ENCODE data around the gene MAST4. TPM values are rescaled to one million over a fixed set of nuclear protein-coding genes. Genes with fewer than 3 reads are reported as not detected.

MAST4 gene
- polyA plus RNA-seq, 1 experiment: 4.0 TPM

GRCh38 chr5:66603164-66603563, 7.0 kb downstream of the MAST4 start:
- no peak for TF ChIP-seq CTCF (IDR thresholded peaks at IDR 0.05; ENCODE audit: insufficient read depth, low read depth, low read length)
- POLR2A ChIA-PET: no interaction called here

GRCh38 chr5:66603881-66604280, 7.7 kb downstream of the MAST4 start:
- ChIA-PET POLR2A (no interaction called here), CTCF (no interaction called here)
- no peak for TF ChIP-seq CTCF (IDR thresholded peaks at IDR 0.05; ENCODE audit: insufficient read depth, low read depth, low read length)
- no peaks in the 10 kb centered on the region for H3K36me3 ChIP-seq (ENCODE audit: control insufficient read depth, insufficient read depth, low read length)
- H3K27me3 ChIP-seq (ENCODE audit: control insufficient read depth, insufficient read depth, low read length): peaks cover 6% of the 10 kb centered on the region
- DNase-seq (ENCODE audit: low read depth): no peak
- H3K4me3 ChIP-seq (ENCODE audit: low read depth, low read length): no peak overlapping the region

More at GRCh38 chr5:66603164-66603563, 7.0 kb downstream of the MAST4 start:
- CTCF ChIA-PET: no interaction called here
- H3K36me3 ChIP-seq (ENCODE audit: control insufficient read depth, insufficient read depth, low read length): no peaks in the 10 kb centered on the region
- H3K4me3 ChIP-seq (ENCODE audit: low read depth, low read length): no peak overlapping the region
- DNase-seq (ENCODE audit: low read depth): no peak
- H3K27me3 ChIP-seq (ENCODE audit: control insufficient read depth, insufficient read depth, low read length): peaks cover 9% of the 10 kb centered on the region

GRCh38 chr5:66606713-66607112, 10.5 kb downstream of the MAST4 start:
- no peak for TF ChIP-seq CTCF (IDR thresholded peaks at IDR 0.05; ENCODE audit: insufficient read depth, low read depth, low read length)
- no peak for DNase-seq (ENCODE audit: low read depth)
- H3K36me3 ChIP-seq (ENCODE audit: control insufficient read depth, insufficient read depth, low read length): no peaks in the 10 kb centered on the region
- POLR2A ChIA-PET: no interaction called here
- H3K4me3 ChIP-seq (ENCODE audit: low read depth, low read length): no peak overlapping the region
- CTCF ChIA-PET: interaction anchor here (1.0 kb wide), 1 partner anchor 26 kb away, joined by 3 read pairs; no protein-coding TSS in a partner anchor
- peaks cover 3% of the 10 kb centered on the region for H3K27me3 ChIP-seq (ENCODE audit: control insufficient read depth, insufficient read depth, low read length)

GRCh38 chr5:66608501-66608900, 12.3 kb downstream of the MAST4 start:
- H3K4me3 ChIP-seq (ENCODE audit: low read depth, low read length): no peak overlapping the region
- no peaks in the 10 kb centered on the region for H3K36me3 ChIP-seq (ENCODE audit: control insufficient read depth, insufficient read depth, low read length)
- DNase-seq (ENCODE audit: low read depth): no peak
- ChIA-PET POLR2A (no interaction called here), CTCF (no interaction called here)
- no peak for TF ChIP-seq CTCF (IDR thresholded peaks at IDR 0.05; ENCODE audit: insufficient read depth, low read depth, low read length)
- H3K27me3 ChIP-seq (ENCODE audit: control insufficient read depth, insufficient read depth, low read length): peaks cover 3% of the 10 kb centered on the region

- H3K27me3 ChIP-seq (ENCODE audit: control insufficient read depth, insufficient read depth, low read length): peaks cover 2% of the 10 kb centered on the region; the same call in 1 of the 2 replicates
- DNase-seq (ENCODE audit: low read depth): no peak
- H3K4me3 ChIP-seq (ENCODE audit: low read depth, low read length): no peak overlapping the region
- no peak for TF ChIP-seq CTCF (IDR thresholded peaks at IDR 0.05; ENCODE audit: insufficient read depth, low read depth, low read length)
- POLR2A ChIA-PET: no interaction called here
- CTCF ChIA-PET: no interaction called here
- H3K36me3 ChIP-seq (ENCODE audit: control insufficient read depth, insufficient read depth, low read length): no peaks in the 10 kb centered on the region
Observed at GRCh38 chr5:66609615-66610014, 13.4 kb downstream of the MAST4 start.

Data from BJ (cell line).